GM21390 (cell line): ENCODE data around the gene GBP7.
A peak's percentile ranks its signal among the peaks of the same experiment; 100 is the strongest.
"Not testable (repeated sequence)": the region's sequence is repeated elsewhere in the genome, so short reads cannot be mapped to it uniquely, and the experiment has no call there.

ENCODE experiments used
- ATAC-seq: cut with Tn5 transposase; IDR thresholded peaks from one replicate; pipeline ENCODE4 v1.9.1; 2021; ENCODE audit not compliant: unreplicated experiment

GBP7 gene

GRCh38 chr1:89175601-89176256, at the start of gene GBP7:
Gene GBP7 (minus strand): TSS chr1:89176003. CDS start chr1:89171935, 4,068 bp downstream.
- ATAC-seq: no peak

- no peak for ATAC-seq
Measured at GRCh38 chr1:89221341-89221740, 45.5 kb upstream of the GBP7 start.

GRCh38 chr1:89219851-89220250, 44.0 kb upstream of the GBP7 start:
- ATAC-seq: not testable (repeated sequence)

- ATAC-seq: not testable (repeated sequence)
Measured at GRCh38 chr1:89218941-89219340, 43.1 kb upstream of the GBP7 start.

- ATAC-seq: no peak
Measured at GRCh38 chr1:89213347-89213746, 37.5 kb upstream of the GBP7 start.

GRCh38 chr1:89211035-89211634, 35.3 kb upstream of the GBP7 start:
- ATAC-seq: no peak

GRCh38 chr1:89206373-89206772, 30.6 kb upstream of the GBP7 start:
- ATAC-seq: no peak

GRCh38 chr1:89203166-89203565, 27.4 kb upstream of the GBP7 start:
- no peak for ATAC-seq

- peak; percentile 63 for ATAC-seq
Measured at GRCh38 chr1:89201106-89201794, 25.4 kb upstream of the GBP7 start.

GRCh38 chr1:89200663-89201062, 24.9 kb upstream of the GBP7 start:
- ATAC-seq: no peak

GRCh38 chr1:89199525-89200031, 23.8 kb upstream of the GBP7 start:
- ATAC-seq: no peak

- ATAC-seq: peak; percentile 51
Measured at GRCh38 chr1:89198491-89199072, 22.8 kb upstream of the GBP7 start, which contains the start of gene GBP4. Gene GBP4 (minus strand): TSS chr1:89198942. CDS start chr1:89198834, 108 bp downstream.

- ATAC-seq: no peak
Measured at GRCh38 chr1:89198081-89198480, 22.3 kb upstream of the GBP7 start.

GRCh38 chr1:89195476-89195875, 19.7 kb upstream of the GBP7 start:
- ATAC-seq: no peak

- ATAC-seq: no peak
Measured at GRCh38 chr1:89191314-89191713, 15.5 kb upstream of the GBP7 start.

- ATAC-seq: no peak
Measured at GRCh38 chr1:89190017-89190416, 14.2 kb upstream of the GBP7 start.

GRCh38 chr1:89179343-89179742, 3.5 kb upstream of the GBP7 start:
- no peak for ATAC-seq

- ATAC-seq: no peak
Measured at GRCh38 chr1:89176971-89177370, 1.2 kb upstream of the GBP7 start.

GRCh38 chr1:89174491-89174890, 1.3 kb downstream of the GBP7 start:
- no peak for ATAC-seq

- ATAC-seq: no peak
Measured at GRCh38 chr1:89172468-89173143, 3.2 kb downstream of the GBP7 start.

- ATAC-seq: no peak
Measured at GRCh38 chr1:89171067-89171438, 4.8 kb downstream of the GBP7 start.
